Panc1 (cell line): ENCODE data around the gene WNK1. TPM values are rescaled to one million over a fixed set of nuclear protein-coding genes. Genes with fewer than 3 reads are reported as not detected.

Experiments
- ATAC-seq: fragments of 200-7000 bp; cut with Tn5 transposase; 2 replicates; pipeline ENCODE4 v1.9.1; 2020; ENCODE audit warnings: mild to moderate bottlenecking, moderate library complexity
- BruUV-seq: library from RNA; stranded (reverse); fragments of 400-500 nt; replicated peaks from 2 replicates; lab custom pipeline; 2021; lab: Mats Ljungman, UMichigan
- CTCF ChIA-PET: fragments of 300-600 bp; sonication (Branson Sonifier 250); formaldehyde crosslinking; loops from one replicate; lab custom pipeline; 2022; ENCODE audit warnings: antibody characterized with exemption; lab: Charles Lee
- POLR2A ChIA-PET: fragments of 300-600 bp; sonication (Branson Sonifier 250); formaldehyde crosslinking; loops from one replicate; lab custom pipeline; 2022; ENCODE audit warnings: antibody characterized with exemption; lab: Charles Lee
- DNase-seq: peaks from one replicate; pipeline ENCODE4 v3.0.0-alpha.2; 2010; ENCODE audit warnings: low read depth, low spot score
- H3K27ac ChIP-seq: 2 replicates; pipeline ENCODE4 v1.5.1; 2011; ENCODE audit warnings: mild to moderate bottlenecking, low read length, inconsistent platforms
- H3K27me3 ChIP-seq: fragments of 200-500 bp; sonication (Bioruptor generic); 2 replicates; pipeline ENCODE4 v1.6.0; 2014; ENCODE audit warnings: low read length, inconsistent platforms; ENCODE audit not compliant: control insufficient read depth, insufficient read depth
- H3K36me3 ChIP-seq: fragments of 200-500 bp; sonication (Bioruptor generic); 2 replicates; pipeline ENCODE4 v1.5.1; 2014; ENCODE audit warnings: inconsistent platforms, mild to moderate bottlenecking, low read length, moderate library complexity; ENCODE audit not compliant: control insufficient read depth, insufficient read depth
- H3K4me1 ChIP-seq: 2 replicates; pipeline ENCODE4 v1.5.1; 2011; ENCODE audit warnings: inconsistent platforms, mild to moderate bottlenecking, low read length, moderate library complexity; ENCODE audit not compliant: control insufficient read depth, insufficient read depth
- H3K4me3 ChIP-seq, 2 experiments: 2 replicates each; pipeline ENCODE4 v1.5.1; 2011 to 2012; ENCODE audit warnings: low read depth in 2 of 2, low read length in 2 of 2, mild to moderate bottlenecking in 2 of 2, inconsistent platforms in 1 of 2, moderate library complexity in 1 of 2
- H3K9me3 ChIP-seq: fragments of 200-500 bp; sonication (Bioruptor generic); 2 replicates; pipeline ENCODE4 v1.5.1; 2014; ENCODE audit warnings: low read depth, mild to moderate bottlenecking, inconsistent platforms, low read length, moderate library complexity; ENCODE audit not compliant: control insufficient read depth, insufficient read depth
- POLR2AphosphoS5 ChIP-seq: IDR thresholded peaks from 2 replicates; pipeline ENCODE4 v1.6.1; 2012; ENCODE audit warnings: mild to moderate bottlenecking, low read depth, low read length, moderate library complexity
- SIN3A ChIP-seq: IDR thresholded peaks from 2 replicates; pipeline ENCODE4 v1.6.1; 2012; ENCODE audit warnings: low read depth, mild to moderate bottlenecking, low read length, moderate library complexity, borderline replicate concordance; ENCODE audit not compliant: insufficient read depth
- TCF7L2 ChIP-seq: IDR thresholded peaks from 2 replicates; pipeline ENCODE4 v1.6.1; 2011; ENCODE audit warnings: mild to moderate bottlenecking, low read depth, low read length, inconsistent platforms
- in situ Hi-C: cut with HindIII; loops from 2 replicates; pipeline ENCODE4 v1.10.0; 2016; ENCODE audit warnings: low sequenced_read_pairs, low pct_unique_long_range_greater_than_20kb
- intact Hi-C: fragments of 100-400 bp; cut with micrococcal nuclease; formaldehyde crosslinking; loops from one replicate; pipeline ENCODE4 v1.10.0; 2022; ENCODE audit not compliant: unreplicated experiment
- total RNA-seq: library from RNA; stranded (reverse); gene quantifications from one replicate; pipeline ENCODE4 v1.2.1, GENCODE V29; 2021; ENCODE audit not compliant: unreplicated experiment
- TF ChIP-seq, protein P1 (sequence below), 2 experiments: IDR thresholded peaks; 2 replicates each; pipeline ENCODE4 v1.6.1; 2011 to 2012; ENCODE audit warnings: low read depth in 2 of 2, control low read depth in 1 of 2, low read length in 1 of 2, mild to moderate bottlenecking in 1 of 2, moderate library complexity in 1 of 2; ENCODE audit not compliant: insufficient read depth in 1 of 2
- TF ChIP-seq, protein P2 (sequence below): fragments of 450-650 bp; IDR thresholded peaks from 2 replicates; pipeline ENCODE4 v1.5.1; 2017; ENCODE audit warnings: mild to moderate bottlenecking

The WNK1 gene
- total RNA-seq, 1 experiment from 2014 or later = 181 TPM

DNA sequence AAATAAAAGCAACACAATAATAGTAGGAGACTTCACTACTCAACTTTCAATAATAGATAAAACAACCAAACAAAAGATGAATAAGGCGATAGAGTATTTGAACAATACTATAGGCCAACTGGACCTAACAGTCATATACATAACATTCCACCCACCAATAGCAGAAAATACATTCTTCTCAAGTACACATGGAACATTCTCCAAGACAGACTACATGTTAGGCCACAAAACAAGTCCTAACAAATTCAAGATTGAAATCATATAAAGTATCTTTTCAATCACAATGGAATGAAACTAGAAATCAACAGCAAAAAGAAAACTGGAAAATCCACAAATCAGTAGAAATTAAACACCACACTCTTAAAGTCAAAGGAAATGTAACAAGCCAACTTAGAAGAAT is 168.3 kb downstream of the WNK1 start:
- ATAC-seq = no peak
- Histone ChIP-seq H3K36me3 (no peaks in the 10 kb centered on the region; the same call in 1 of the 2 replicates), H3K4me1 (no peaks in the 10 kb centered on the region), H3K27me3 (no peaks in the 10 kb centered on the region), H3K27ac (no peak overlapping the region), H3K4me3 (no peak overlapping the region), H3K9me3 (no peaks in the 10 kb centered on the region)
- intact Hi-C loops (no loop called here), in situ Hi-C loops (no loop called here)
- BruUV-seq = TSS peak; percentile 24
- ChIA-PET POLR2A (no interaction called here), CTCF (no interaction called here)
- no peak for DNase-seq
- TF ChIP-seq TCF7L2 (no peak), SIN3A (no peak), POLR2AphosphoS5 (no peak)
- TF ChIP-seq, protein P1, sequence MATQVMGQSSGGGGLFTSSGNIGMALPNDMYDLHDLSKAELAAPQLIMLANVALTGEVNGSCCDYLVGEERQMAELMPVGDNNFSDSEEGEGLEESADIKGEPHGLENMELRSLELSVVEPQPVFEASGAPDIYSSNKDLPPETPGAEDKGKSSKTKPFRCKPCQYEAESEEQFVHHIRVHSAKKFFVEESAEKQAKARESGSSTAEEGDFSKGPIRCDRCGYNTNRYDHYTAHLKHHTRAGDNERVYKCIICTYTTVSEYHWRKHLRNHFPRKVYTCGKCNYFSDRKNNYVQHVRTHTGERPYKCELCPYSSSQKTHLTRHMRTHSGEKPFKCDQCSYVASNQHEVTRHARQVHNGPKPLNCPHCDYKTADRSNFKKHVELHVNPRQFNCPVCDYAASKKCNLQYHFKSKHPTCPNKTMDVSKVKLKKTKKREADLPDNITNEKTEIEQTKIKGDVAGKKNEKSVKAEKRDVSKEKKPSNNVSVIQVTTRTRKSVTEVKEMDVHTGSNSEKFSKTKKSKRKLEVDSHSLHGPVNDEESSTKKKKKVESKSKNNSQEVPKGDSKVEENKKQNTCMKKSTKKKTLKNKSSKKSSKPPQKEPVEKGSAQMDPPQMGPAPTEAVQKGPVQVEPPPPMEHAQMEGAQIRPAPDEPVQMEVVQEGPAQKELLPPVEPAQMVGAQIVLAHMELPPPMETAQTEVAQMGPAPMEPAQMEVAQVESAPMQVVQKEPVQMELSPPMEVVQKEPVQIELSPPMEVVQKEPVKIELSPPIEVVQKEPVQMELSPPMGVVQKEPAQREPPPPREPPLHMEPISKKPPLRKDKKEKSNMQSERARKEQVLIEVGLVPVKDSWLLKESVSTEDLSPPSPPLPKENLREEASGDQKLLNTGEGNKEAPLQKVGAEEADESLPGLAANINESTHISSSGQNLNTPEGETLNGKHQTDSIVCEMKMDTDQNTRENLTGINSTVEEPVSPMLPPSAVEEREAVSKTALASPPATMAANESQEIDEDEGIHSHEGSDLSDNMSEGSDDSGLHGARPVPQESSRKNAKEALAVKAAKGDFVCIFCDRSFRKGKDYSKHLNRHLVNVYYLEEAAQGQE (IDR thresholded peaks at IDR 0.05; ENCODE audit: insufficient read depth in 1 of 2, low read depth in 2 of 2, low read length in 1 of 2) = no peak
- TF ChIP-seq, protein P2, sequence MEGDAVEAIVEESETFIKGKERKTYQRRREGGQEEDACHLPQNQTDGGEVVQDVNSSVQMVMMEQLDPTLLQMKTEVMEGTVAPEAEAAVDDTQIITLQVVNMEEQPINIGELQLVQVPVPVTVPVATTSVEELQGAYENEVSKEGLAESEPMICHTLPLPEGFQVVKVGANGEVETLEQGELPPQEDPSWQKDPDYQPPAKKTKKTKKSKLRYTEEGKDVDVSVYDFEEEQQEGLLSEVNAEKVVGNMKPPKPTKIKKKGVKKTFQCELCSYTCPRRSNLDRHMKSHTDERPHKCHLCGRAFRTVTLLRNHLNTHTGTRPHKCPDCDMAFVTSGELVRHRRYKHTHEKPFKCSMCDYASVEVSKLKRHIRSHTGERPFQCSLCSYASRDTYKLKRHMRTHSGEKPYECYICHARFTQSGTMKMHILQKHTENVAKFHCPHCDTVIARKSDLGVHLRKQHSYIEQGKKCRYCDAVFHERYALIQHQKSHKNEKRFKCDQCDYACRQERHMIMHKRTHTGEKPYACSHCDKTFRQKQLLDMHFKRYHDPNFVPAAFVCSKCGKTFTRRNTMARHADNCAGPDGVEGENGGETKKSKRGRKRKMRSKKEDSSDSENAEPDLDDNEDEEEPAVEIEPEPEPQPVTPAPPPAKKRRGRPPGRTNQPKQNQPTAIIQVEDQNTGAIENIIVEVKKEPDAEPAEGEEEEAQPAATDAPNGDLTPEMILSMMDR = no peak

DNA sequence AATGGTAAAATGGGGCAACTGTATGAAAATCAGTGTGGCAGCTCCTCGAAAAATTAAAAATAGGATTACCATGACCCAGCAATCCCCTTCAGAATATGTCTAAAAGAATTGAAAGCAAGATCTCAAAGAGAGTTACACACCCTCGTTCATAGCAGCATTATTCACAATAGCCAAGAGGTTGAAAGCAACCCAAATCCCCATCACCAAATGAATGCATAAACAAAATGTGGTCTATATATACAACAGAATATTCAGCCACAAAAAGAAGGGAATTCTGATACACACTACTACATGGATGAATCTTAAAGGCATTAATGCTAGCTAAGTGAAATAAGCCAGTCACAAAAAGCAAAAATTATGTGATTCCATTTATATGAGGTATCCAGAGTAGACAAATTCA is 169.9 kb downstream of the WNK1 start:
- no peaks in the 10 kb centered on the region for H3K9me3 ChIP-seq
- TF ChIP-seq POLR2AphosphoS5 (no peak), SIN3A (no peak), TCF7L2 (no peak)
- TF ChIP-seq, protein P1 (IDR thresholded peaks at IDR 0.05; ENCODE audit: insufficient read depth in 1 of 2, low read depth in 2 of 2, low read length in 1 of 2) = no peak
- TF ChIP-seq, protein P2 = no peak
- POLR2A ChIA-PET = no interaction called here
- intact Hi-C loops = no loop called here
- no peaks in the 10 kb centered on the region; the same call in 1 of the 2 replicates for H3K36me3 ChIP-seq
- no peak overlapping the region for H3K4me3 ChIP-seq
- H3K27me3 ChIP-seq = no peaks in the 10 kb centered on the region
- no peaks in the 10 kb centered on the region for H3K4me1 ChIP-seq
- H3K27ac ChIP-seq = no peak overlapping the region
- no peak for ATAC-seq
- in situ Hi-C loops = no loop called here
- BruUV-seq = no TSS peak
- DNase-seq = no peak
- CTCF ChIA-PET = no interaction called here
